HepG2 (cell line): Measurements from ENCODE around the gene RGS6. TPM values are rescaled to one million over a fixed set of nuclear protein-coding genes. Genes with fewer than 3 reads are reported as not detected.

Experiments
- ATAC-seq: fragments of 200-7000 bp; cut with Tn5 transposase; 3 replicates; pipeline ENCODE4 v1.9.1; 2020; ENCODE audit warnings: mild to moderate bottlenecking, moderate library complexity
- BruUV-seq: library from RNA; stranded (reverse); fragments of 400-500 nt; replicated peaks from 2 replicates; lab custom pipeline; 2021; lab: Mats Ljungman, UMichigan
- CTCF ChIA-PET: fragments of 300-600 bp; formaldehyde crosslinking; extraction: SDS; loops from one replicate; lab custom pipeline; 2021; ENCODE audit warnings: low total read pairs, inconsistent platforms, low intra/inter-chr PET ratio; lab: Yijun Ruan, JAX
- POLR2A ChIA-PET: fragments of 350-600 bp; sonication (Branson Sonifier 250); formaldehyde crosslinking; loops from one replicate; lab custom pipeline; 2020; ENCODE audit warnings: antibody characterized with exemption, inconsistent platforms; lab: Yijun Ruan, JAX
- DNase-seq: peaks from one replicate; pipeline ENCODE4 v3.0.0-alpha.2; 2015; ENCODE audit warnings: low spot score
- FAIRE-seq: peaks from 3 replicates; lab custom pipeline; 2011; peaks lifted over from hg19 to GRCh38; lab: Jason Lieb, UNC
- H2AFZ ChIP-seq: one replicate; pipeline ENCODE4 v1.6.1; 2011; ENCODE audit warnings: low read length, inconsistent platforms
- H3K27ac ChIP-seq: fragments of 300-600 bp; 3 replicates; pipeline ENCODE4 v1.8.0; 2011; ENCODE audit warnings: mixed run types, mild to moderate bottlenecking, mixed read lengths, low read length, inconsistent platforms; ENCODE audit not compliant: insufficient read depth; ENCODE audit errors: extremely low read length
- H3K27me3 ChIP-seq, 2 experiments: fragments of 200-600 bp in 1 of 2; 2 replicates in 1 of 2; 3 replicates in 1 of 2; pipeline versions ENCODE4 v1.6.0 to v1.8.0; 2011; ENCODE audit warnings: low read length in 2 of 2, mild to moderate bottlenecking in 2 of 2, moderate library complexity in 2 of 2, inconsistent platforms in 1 of 2; ENCODE audit not compliant: insufficient read depth in 2 of 2, control insufficient read depth in 1 of 2
- H3K36me3 ChIP-seq, 2 experiments: fragments of 200-600 bp in 1 of 2; replicated peaks in 1 of 2; 2 replicates in 1 of 2; 3 replicates in 1 of 2; pipeline versions ENCODE4 v1.5.1 to v1.8.0; 2011; ENCODE audit warnings: low read length in 2 of 2, inconsistent platforms in 1 of 2; ENCODE audit not compliant: insufficient read depth in 2 of 2, control insufficient read depth in 1 of 2
- H3K4me1 ChIP-seq: 2 replicates; pipeline ENCODE4 v1.5.1; 2012; ENCODE audit warnings: low read length, inconsistent platforms; ENCODE audit not compliant: insufficient read depth
- H3K4me2 ChIP-seq: 2 replicates; pipeline ENCODE4 v1.6.0; 2011; ENCODE audit warnings: low read depth, low read length, inconsistent platforms
- H3K4me3 ChIP-seq, 3 experiments: fragments of 200-600 bp in 1 of 3; sonication (generic), shearing (Covaris generic) in 1 of 3; replicated peaks in 1 of 3; 2 replicates each; pipeline ENCODE4 v1.5.1; 2011 to 2016; ENCODE audit warnings: low read length in 3 of 3, inconsistent platforms in 2 of 3, low read depth in 2 of 3, mild to moderate bottlenecking in 2 of 3, control low read depth in 1 of 3, mixed read lengths in 1 of 3; ENCODE audit not compliant: insufficient read depth in 1 of 3
- H3K79me2 ChIP-seq: one replicate; pipeline ENCODE4 v1.6.1; 2011; ENCODE audit warnings: low read length, inconsistent platforms; ENCODE audit not compliant: insufficient read depth
- H3K9ac ChIP-seq: 2 replicates; pipeline ENCODE4 v1.6.0; 2011; ENCODE audit warnings: mild to moderate bottlenecking, low read depth, low read length, inconsistent platforms; ENCODE audit not compliant: insufficient read depth
- H3K9me3 ChIP-seq: 2 replicates; pipeline ENCODE4 v1.5.1; 2012; ENCODE audit warnings: mild to moderate bottlenecking, low read length
- H4K20me1 ChIP-seq: 2 replicates; pipeline ENCODE4 v1.6.0; 2011; ENCODE audit warnings: inconsistent platforms, mild to moderate bottlenecking, low read length, moderate library complexity; ENCODE audit not compliant: insufficient read depth
- MED8 ChIP-seq: sonication (generic); formaldehyde crosslinking; IDR thresholded peaks from 2 replicates; pipeline ENCODE4 v1.8.1; 2023; ENCODE audit warnings: mild to moderate bottlenecking, missing genetic modification reagents; ENCODE audit not compliant: insufficient replicate concordance
- WGBS: methylation state at CpG from one replicate; pipeline ENCODE4 v1.1.6; 2017; ENCODE audit warnings: low lambda C conversion rate; 5-methylcytosine and 5-hydroxymethylcytosine counted together
- in situ Hi-C: cut with HindIII; loops from 2 replicates; pipeline ENCODE4 v1.10.0; 2017; ENCODE audit warnings: low pct_unique_long_range_greater_than_20kb; ENCODE audit not compliant: extremely low pct_ligation_motif_present
- intact Hi-C: fragments of 100-400 bp; cut with micrococcal nuclease; formaldehyde crosslinking; loops from one replicate; pipeline ENCODE4 v1.10.0; 2022; ENCODE audit not compliant: unreplicated experiment
- polyA plus RNA-seq, 8 experiments: library from polyadenylated mRNA; depleted of rRNA in 3 of 8; stranded (reverse) in 7 of 8; unstranded in 1 of 8; fragments of >200 nt; fragmentation: Illumina TruSeq in 4 of 8; extraction: Trizol in 4 of 8; gene quantifications; 2 replicates each; pipeline versions ENCODE4 v1.2.1 to v1.2.3, GENCODE V29; 2011 to 2016; ENCODE audit warnings: low read depth in 4 of 8, missing spikeins in 1 of 8, mixed read lengths in 1 of 8; ENCODE audit not compliant: insufficient read depth in 1 of 8
- total RNA-seq, 5 experiments: library from RNA; depleted of rRNA; stranded (reverse); fragments of >200 nt; fragmentation: Illumina TruSeq; extraction: Trizol; gene quantifications; 2 replicates each; pipeline ENCODE4 v1.2.3, GENCODE V29; 2016; ENCODE audit warnings: low read depth in 1 of 5
- TF ChIP-seq, protein P1 (sequence below), 2 experiments: sonication (generic) in 1 of 2; formaldehyde crosslinking in 1 of 2; IDR thresholded peaks; 2 replicates each; pipeline versions ENCODE4 v1.6.1 to v1.9.0; 2014 to 2022; ENCODE audit warnings: antibody characterized with exemption in 1 of 2, borderline replicate concordance in 1 of 2, inconsistent platforms in 1 of 2, low read depth in 1 of 2, missing genetic modification reagents in 1 of 2

Gene RGS6
- total and polyA plus RNA-seq, 2 of the 13 experiments (the other 11 are each of a cell fraction or from before 2014, with no cell fraction given), result not detected

DNA sequence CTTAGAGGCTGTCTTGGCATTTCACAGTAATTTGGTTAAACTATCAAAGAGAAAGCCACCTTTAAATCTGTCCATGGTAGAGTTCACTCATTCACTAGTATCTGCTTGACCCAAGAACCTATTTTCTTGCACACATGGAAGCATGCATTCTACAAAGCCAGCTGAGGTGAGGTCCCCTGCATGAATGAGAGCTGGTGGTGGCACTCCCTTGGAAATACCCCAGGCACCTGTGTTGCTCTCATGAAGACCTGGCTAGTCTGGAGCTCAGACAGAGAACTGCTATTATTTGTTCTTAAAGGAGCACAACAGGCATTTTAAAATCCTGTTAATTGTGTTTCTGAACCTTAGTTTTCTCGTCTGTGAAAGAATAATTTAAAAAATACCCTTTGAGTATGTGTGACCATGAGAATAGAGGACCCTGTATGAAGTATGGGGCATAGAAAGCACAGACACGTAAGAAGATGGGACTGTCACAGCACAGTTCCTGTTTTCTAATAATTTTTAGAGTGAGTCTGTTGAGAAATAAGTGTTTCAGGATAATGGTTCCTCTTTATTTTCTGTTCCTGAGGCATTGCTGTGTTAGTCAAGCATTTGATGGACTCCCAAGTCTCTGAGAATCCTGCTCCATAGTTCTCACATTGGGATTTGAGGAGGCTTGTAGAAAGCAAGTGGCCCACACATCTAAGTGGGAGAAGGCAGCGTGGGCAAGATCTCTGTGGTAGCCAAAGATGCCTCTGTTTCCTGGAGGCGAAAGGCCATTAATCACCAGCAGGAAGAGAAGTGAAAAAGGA lies 10.9 kb downstream of the RGS6 start:
- no peaks in the 10 kb centered on the region for H3K79me2 ChIP-seq
- no peak overlapping the region for H3K9ac ChIP-seq
- POLR2A ChIA-PET, result no interaction called here
- WGBS, result 2% methylated on average over 4 of the region's 4 CpGs
- in situ Hi-C loops, result no loop called here
- no peaks in the 10 kb centered on the region for H3K27me3 ChIP-seq
- ATAC-seq (no peak), DNase-seq (no peak), FAIRE-seq (no peak)
- no TSS peak for BruUV-seq
- intact Hi-C loops, result no loop called here
- no peaks in the 10 kb centered on the region for H3K36me3 ChIP-seq
- no peak overlapping the region for H3K4me2 ChIP-seq
- H2AFZ ChIP-seq, result no peak overlapping the region
- no peak overlapping the region for H3K4me3 ChIP-seq
- CTCF ChIA-PET, result no interaction called here
- H4K20me1 ChIP-seq, result no peaks in the 10 kb centered on the region
- no peaks in the 10 kb centered on the region for H3K9me3 ChIP-seq
- H3K27ac ChIP-seq, result no peak overlapping the region
- TF ChIP-seq MED8, result no peak
- TF ChIP-seq, protein P1, sequence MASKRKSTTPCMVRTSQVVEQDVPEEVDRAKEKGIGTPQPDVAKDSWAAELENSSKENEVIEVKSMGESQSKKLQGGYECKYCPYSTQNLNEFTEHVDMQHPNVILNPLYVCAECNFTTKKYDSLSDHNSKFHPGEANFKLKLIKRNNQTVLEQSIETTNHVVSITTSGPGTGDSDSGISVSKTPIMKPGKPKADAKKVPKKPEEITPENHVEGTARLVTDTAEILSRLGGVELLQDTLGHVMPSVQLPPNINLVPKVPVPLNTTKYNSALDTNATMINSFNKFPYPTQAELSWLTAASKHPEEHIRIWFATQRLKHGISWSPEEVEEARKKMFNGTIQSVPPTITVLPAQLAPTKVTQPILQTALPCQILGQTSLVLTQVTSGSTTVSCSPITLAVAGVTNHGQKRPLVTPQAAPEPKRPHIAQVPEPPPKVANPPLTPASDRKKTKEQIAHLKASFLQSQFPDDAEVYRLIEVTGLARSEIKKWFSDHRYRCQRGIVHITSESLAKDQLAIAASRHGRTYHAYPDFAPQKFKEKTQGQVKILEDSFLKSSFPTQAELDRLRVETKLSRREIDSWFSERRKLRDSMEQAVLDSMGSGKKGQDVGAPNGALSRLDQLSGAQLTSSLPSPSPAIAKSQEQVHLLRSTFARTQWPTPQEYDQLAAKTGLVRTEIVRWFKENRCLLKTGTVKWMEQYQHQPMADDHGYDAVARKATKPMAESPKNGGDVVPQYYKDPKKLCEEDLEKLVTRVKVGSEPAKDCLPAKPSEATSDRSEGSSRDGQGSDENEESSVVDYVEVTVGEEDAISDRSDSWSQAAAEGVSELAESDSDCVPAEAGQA (IDR thresholded peaks at IDR 0.05; ENCODE audit: low read depth), result no peak
- TF ChIP-seq, protein P1 (CRISPR knock-in tag; IDR thresholded peaks at IDR 0.05; ENCODE audit: borderline replicate concordance), result no peak
- H3K4me1 ChIP-seq, result no peaks in the 10 kb centered on the region
